A549 (cell line): ENCODE results near the gene SPIN3. TPM values are rescaled to one million over a fixed set of nuclear protein-coding genes. Genes with fewer than 3 reads are reported as not detected.

Experiments
- ATAC-seq, 2 experiments: fragments of 200-7000 bp in 1 of 2; fragments of >200 bp in 1 of 2; cut with Nextera tagmentation in 1 of 2; cut with Tn5 transposase in 1 of 2; 3 replicates each; pipeline versions ENCODE4 v1.8.0 to v1.9.1; 2018 to 2020; ENCODE audit warnings: mild to moderate bottlenecking in 1 of 2, moderate library complexity in 1 of 2
- CTCF ChIA-PET: fragments of 300-600 bp; sonication (Branson Sonifier 250); formaldehyde crosslinking; extraction: SDS; loops from one replicate; lab custom pipeline; 2021; ENCODE audit warnings: antibody characterized with exemption, inconsistent platforms; lab: Yijun Ruan, JAX
- POLR2A ChIA-PET: fragments of 350-600 bp; formaldehyde crosslinking; extraction: SDS; loops from one replicate; lab custom pipeline; 2021; ENCODE audit warnings: antibody characterized with exemption, inconsistent platforms; lab: Yijun Ruan, JAX
- DNase-seq, 2 experiments: peaks; one replicate each; pipeline versions ENCODE4 v3.0.0 to v3.0.0-alpha.2; 2011 to 2016; ENCODE audit warnings: low read depth in 1 of 2, low spot score in 1 of 2
- FAIRE-seq: peaks from 2 replicates; lab custom pipeline; 2011; peaks lifted over from hg19 to GRCh38; lab: Jason Lieb, UNC
- H3K27ac ChIP-seq, 2 experiments: fragments of >200 bp; sonication (Bioruptor Twin); formaldehyde crosslinking; 3 replicates each; pipeline ENCODE4 v1.5.1; 2016 to 2017
- H3K4me1 ChIP-seq: fragments of >200 bp; sonication (Bioruptor Twin); formaldehyde crosslinking; 3 replicates; pipeline ENCODE4 v1.6.1; 2016
- H3K4me2 ChIP-seq: fragments of >200 bp; sonication (Bioruptor Twin); formaldehyde crosslinking; 3 replicates; pipeline ENCODE4 v1.6.1; 2016
- H3K4me3 ChIP-seq: fragments of >200 bp; sonication (Bioruptor Twin); formaldehyde crosslinking; 3 replicates; pipeline ENCODE4 v1.5.1; 2016
- H3K9me3 ChIP-seq: fragments of >200 bp; sonication (Bioruptor Twin); formaldehyde crosslinking; 3 replicates; pipeline ENCODE4 v1.6.1; 2016
- BHLHE40 ChIP-seq: IDR thresholded peaks from 2 replicates; pipeline ENCODE4 v1.6.1; 2012; ENCODE audit warnings: low read depth, low read length, inconsistent platforms
- CBX8 ChIP-seq: fragments of 200-600 bp; sonication (generic); IDR thresholded peaks from 2 replicates; pipeline ENCODE4 v1.6.1; 2016
- CHD2 ChIP-seq: fragments of 150-350 bp; IDR thresholded peaks from 2 replicates; pipeline ENCODE4 v1.6.1; 2014; ENCODE audit warnings: low read length; ENCODE audit not compliant: partially characterized antibody
- HOXA7 ChIP-seq: fragments of 250-450 bp; sonication (Bioruptor Pico); IDR thresholded peaks from 2 replicates; pipeline ENCODE4 v1.5.0; 2020; ENCODE audit warnings: mild to moderate bottlenecking, moderate library complexity
- HOXB5 ChIP-seq: fragments of 250-450 bp; sonication (Bioruptor Pico); IDR thresholded peaks from 2 replicates; pipeline ENCODE4 v1.5.0; 2020; ENCODE audit warnings: mild to moderate bottlenecking, moderate library complexity
- MAFK ChIP-seq: fragments of 450-650 bp; IDR thresholded peaks from 2 replicates; pipeline ENCODE4 v1.6.1; 2014; ENCODE audit not compliant: partially characterized antibody
- RCOR1 ChIP-seq: fragments of 150-350 bp; IDR thresholded peaks from 2 replicates; pipeline ENCODE4 v1.6.1; 2014; ENCODE audit warnings: antibody characterized with exemption, low read length, low read depth
- REST ChIP-seq: fragments of 200-600 bp; sonication (generic); IDR thresholded peaks from 2 replicates; pipeline ENCODE4 v1.6.1; 2016; ENCODE audit warnings: antibody characterized with exemption, mild to moderate bottlenecking, moderate library complexity
- SMC3 ChIP-seq: fragments of >200 bp; sonication (Bioruptor Twin); formaldehyde crosslinking; IDR thresholded peaks from 3 replicates; pipeline ENCODE4 v1.6.1; 2018; ENCODE audit warnings: inconsistent platforms
- WGBS: methylation state at CpG from one replicate; pipeline ENCODE4 v1.1.6; 2017; ENCODE audit errors: missing lambda C conversion rate; 5-methylcytosine and 5-hydroxymethylcytosine counted together
- polyA plus RNA-seq, 4 experiments: library from polyadenylated mRNA; depleted of rRNA in 3 of 4; stranded (reverse); fragments of >200 nt; fragmentation: RNase III in 1 of 4; extraction: RNeasy Plus Mini Kit Qiagen cat#74134 plus additional on column Dnase treatment in 1 of 4; gene quantifications; 2 replicates in 3 of 4; 3 replicates in 1 of 4; pipeline ENCODE4 v1.2.3, GENCODE V29; 2011 to 2017

The SPIN3 gene
- polyA plus RNA-seq, 2 of the 4 experiments (the other 2 are of a cell fraction), result 10.3 to 17.5 TPM

GRCh38 chrX:56943264-56943663 is 52.1 kb downstream of the SPIN3 start:
- DNase-seq (no peak), ATAC-seq (no peak), FAIRE-seq (no peak)
- POLR2A ChIA-PET, result no interaction called here
- no peak overlapping the region for H3K4me3 ChIP-seq
- H3K4me1 ChIP-seq, result no peaks in the 10 kb centered on the region
- no peak overlapping the region for H3K27ac ChIP-seq
- CTCF ChIA-PET, result no interaction called here
- no peaks in the 10 kb centered on the region for H3K9me3 ChIP-seq
- H3K4me2 ChIP-seq, result no peak overlapping the region
- 38% methylated on average over 3 of the region's 3 CpGs for WGBS
- TF ChIP-seq HOXA7 (CRISPR knock-in tag) (no peak), CHD2 (no peak), MAFK (no peak), REST (no peak), CBX8 (no peak), SMC3 (no peak), RCOR1 (no peak), BHLHE40 (no peak), HOXB5 (CRISPR knock-in tag) (no peak)

Other genes with a start within 250 kb of the SPIN3 start
- gene SPIN2B, start 126.0 kb upstream of the SPIN3 start, polyA plus RNA-seq (2011; rRNA removed), result 10.7 and 11.2 TPM in 2 replicates
- gene SPIN2B, start 126.0 kb upstream of the SPIN3 start, polyA plus RNA-seq (2017; fragmentation: RNase III; extraction: RNeasy Plus Mini Kit Qiagen cat#74134 plus additional on column Dnase treatment), result 8.5 to 9.6 TPM (median 9.1 TPM) in 3 replicates
- gene SPIN2A, start 141.9 kb upstream of the SPIN3 start, polyA plus RNA-seq (2011; rRNA removed), result 0.30 and 0.31 TPM in 2 replicates
- gene SPIN2A, start 141.9 kb upstream of the SPIN3 start, polyA plus RNA-seq (2017; fragmentation: RNase III; extraction: RNeasy Plus Mini Kit Qiagen cat#74134 plus additional on column Dnase treatment), result 0.21 to 0.34 TPM (median 0.28 TPM) in 3 replicates